Measurements from ENCODE around the gene OR51E2. TPM values are rescaled to one million over a fixed set of nuclear protein-coding genes. Genes with fewer than 3 reads are reported as not detected.
"Not testable (repeated sequence)": the region's sequence is repeated elsewhere in the genome, so short reads cannot be mapped to it uniquely, and the experiment has no call there.

OR51E2 gene, protein sequence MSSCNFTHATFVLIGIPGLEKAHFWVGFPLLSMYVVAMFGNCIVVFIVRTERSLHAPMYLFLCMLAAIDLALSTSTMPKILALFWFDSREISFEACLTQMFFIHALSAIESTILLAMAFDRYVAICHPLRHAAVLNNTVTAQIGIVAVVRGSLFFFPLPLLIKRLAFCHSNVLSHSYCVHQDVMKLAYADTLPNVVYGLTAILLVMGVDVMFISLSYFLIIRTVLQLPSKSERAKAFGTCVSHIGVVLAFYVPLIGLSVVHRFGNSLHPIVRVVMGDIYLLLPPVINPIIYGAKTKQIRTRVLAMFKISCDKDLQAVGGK
- 0.45 TPM for total RNA-seq

DNA sequence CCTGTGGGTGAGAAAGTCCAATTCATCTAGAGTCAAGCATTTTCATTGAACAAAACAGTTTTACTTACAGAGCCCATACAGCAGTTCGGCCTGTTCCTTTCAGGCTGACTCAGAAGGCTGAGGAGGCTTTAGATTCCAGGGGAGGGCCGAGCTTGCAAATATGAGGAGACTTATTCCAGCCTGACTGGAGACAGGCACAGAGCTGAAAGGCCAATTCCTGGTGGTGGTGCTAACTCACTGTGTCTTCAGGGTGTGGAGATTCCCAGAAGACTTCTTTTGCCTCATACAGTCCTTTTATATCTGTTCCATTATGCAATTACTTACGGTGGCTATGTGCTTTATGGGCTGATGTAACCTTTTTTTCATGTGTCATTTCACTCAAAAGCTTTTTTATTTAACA lies at the start of gene OR51E2:
TSS of gene OR51E2 (minus strand) at position 269 of the 400 bp plus-strand sequence. CDS start 15,142 bp downstream, outside the sequence.
- ATAC-seq (no peak), DNase-seq (ENCODE audit: low spot score) (no peak)
- intact Hi-C loops (cut with DNase I): no loop called here

DNA sequence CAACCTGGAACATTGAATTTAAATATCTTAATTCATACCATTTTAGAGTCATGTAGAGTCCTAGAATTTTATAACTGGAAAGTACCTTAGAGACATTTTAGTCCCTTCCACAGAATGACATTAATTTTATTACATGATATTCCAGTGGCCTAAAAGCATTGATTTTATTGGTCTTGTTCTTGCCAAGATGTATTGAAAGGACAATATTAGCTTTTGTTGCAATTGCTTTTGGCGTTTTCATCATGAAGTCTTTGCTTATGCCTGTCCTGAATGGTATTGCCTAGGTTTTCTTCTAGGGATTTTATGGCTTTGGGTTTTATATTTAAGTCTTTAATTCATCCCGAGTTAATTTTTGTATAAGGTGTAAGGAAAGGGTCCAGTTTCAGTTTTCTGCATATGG lies 43.1 kb upstream of the OR51E2 start:
- ATAC-seq (no peak), DNase-seq (ENCODE audit: low spot score) (no peak)
- intact Hi-C loops (cut with DNase I): no loop called here

- DNase-seq (ENCODE audit: low spot score): no peak
- ATAC-seq: no peak
- intact Hi-C loops (cut with DNase I): no loop called here
Observed at GRCh38 chr11:4727171-4727570, 29.5 kb upstream of the OR51E2 start.

GRCh38 chr11:4722616-4723534 lies 25.2 kb upstream of the OR51E2 start:
- ATAC-seq; intact Hi-C loops (cut with DNase I); DNase-seq (ENCODE audit: low spot score): not testable (repeated sequence)

DNA sequence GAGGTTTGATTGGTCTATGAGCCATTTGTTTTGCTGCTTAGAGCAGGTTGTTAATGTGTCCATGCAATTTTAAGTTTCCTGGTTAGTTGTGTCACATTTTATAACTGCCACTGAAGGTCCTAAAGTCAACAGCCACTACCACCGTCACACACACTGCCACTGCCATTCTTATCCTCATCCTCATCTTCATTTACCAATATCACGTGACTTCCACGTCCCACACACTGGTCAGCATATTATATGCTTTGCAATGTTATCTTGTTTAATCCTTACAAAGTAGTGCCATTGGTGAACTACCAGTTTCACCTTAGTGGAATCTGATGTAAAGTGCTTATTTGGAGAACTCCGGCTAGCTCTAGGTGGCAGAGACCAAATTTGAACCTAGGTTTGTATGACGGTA lies 16.6 kb upstream of the OR51E2 start:
- intact Hi-C loops (cut with DNase I): no loop called here
- DNase-seq (ENCODE audit: low spot score) (no peak), ATAC-seq (no peak)

GRCh38 chr11:4713241-4713640 lies 15.6 kb upstream of the OR51E2 start:
- intact Hi-C loops (cut with DNase I): no loop called here
- ATAC-seq: no peak
- no peak for DNase-seq (ENCODE audit: low spot score)

GRCh38 chr11:4704790-4705334 lies 7.2 kb upstream of the OR51E2 start:
- intact Hi-C loops (cut with DNase I): no loop called here
- ATAC-seq: no peak

GRCh38 chr11:4704054-4704789 lies 6.6 kb upstream of the OR51E2 start, which contains the start of gene MMP26:
MMP26 (plus strand) TSS chr11:4704784.
- DNase-seq (ENCODE audit: low spot score): no peak
- intact Hi-C loops (cut with DNase I): no loop called here
- ATAC-seq: no peak

More at GRCh38 chr11:4704790-4705334, 7.2 kb upstream of the OR51E2 start:
- DNase-seq (ENCODE audit: low spot score): no peak

DNA sequence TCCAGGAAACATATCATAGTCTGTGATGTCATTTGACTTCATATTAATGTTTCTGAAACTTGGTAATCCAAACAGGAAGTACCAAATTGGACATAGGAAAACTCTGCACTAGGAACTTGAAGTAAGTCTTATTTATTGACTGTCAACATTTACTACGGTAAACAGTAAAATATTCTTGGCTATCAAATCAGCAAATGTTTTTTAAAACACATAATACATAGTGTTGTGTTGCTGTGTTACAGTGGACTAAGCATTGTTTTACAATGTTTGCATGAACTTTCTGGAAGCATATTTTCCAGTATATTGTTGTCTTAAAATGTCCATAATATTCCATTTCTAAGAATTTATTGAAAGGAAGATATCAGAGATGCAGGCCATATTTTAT lies 2.8 kb upstream of the OR51E2 start:
- ATAC-seq (no peak), DNase-seq (ENCODE audit: low spot score) (no peak)
- intact Hi-C loops (cut with DNase I): no loop called here

- intact Hi-C loops (cut with DNase I): no loop called here
- DNase-seq (ENCODE audit: low spot score) (no peak), ATAC-seq (no peak)
Observed at GRCh38 chr11:4699697-4700435, 2.2 kb upstream of the OR51E2 start.

- DNase-seq (ENCODE audit: low spot score): no peak
- intact Hi-C loops (cut with DNase I): no loop called here
- ATAC-seq: no peak
Observed at GRCh38 chr11:4695442-4695841, 2.2 kb downstream of the OR51E2 start.

DNA sequence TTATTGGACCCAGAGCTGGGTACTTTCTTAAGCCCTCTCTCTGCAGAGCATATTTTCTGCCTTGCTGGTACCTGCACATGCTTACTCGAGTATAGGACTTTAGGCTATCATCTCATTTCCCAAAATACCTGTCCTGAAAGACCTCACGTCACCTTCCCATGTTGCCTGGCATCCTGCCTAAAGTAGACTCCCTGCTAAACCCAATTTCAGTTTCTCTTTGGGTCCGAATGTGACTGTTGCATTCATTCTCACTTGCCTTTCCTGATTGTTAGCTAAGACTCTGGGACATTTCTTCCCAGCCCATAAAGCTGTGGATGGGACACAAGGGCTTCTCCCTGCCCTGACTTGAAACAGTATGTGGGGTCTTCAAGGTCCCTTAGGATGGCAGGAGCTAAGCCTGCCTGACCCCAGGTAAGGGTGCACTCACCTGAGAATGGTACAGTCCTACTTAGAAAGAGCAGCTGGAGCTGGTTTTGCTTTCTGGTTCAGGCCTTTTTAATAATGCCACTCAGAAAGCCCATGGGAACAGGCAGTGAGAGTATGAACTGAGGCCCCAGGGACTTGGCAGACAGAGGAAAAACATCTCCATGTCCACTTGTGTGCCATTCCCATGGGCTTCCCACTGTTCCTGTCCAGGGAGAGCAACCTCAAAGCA lies 12.9 kb downstream of the OR51E2 start:
- intact Hi-C loops (cut with DNase I): no loop called here
- ATAC-seq: no peak
- DNase-seq (ENCODE audit: low spot score): no peak

DNA sequence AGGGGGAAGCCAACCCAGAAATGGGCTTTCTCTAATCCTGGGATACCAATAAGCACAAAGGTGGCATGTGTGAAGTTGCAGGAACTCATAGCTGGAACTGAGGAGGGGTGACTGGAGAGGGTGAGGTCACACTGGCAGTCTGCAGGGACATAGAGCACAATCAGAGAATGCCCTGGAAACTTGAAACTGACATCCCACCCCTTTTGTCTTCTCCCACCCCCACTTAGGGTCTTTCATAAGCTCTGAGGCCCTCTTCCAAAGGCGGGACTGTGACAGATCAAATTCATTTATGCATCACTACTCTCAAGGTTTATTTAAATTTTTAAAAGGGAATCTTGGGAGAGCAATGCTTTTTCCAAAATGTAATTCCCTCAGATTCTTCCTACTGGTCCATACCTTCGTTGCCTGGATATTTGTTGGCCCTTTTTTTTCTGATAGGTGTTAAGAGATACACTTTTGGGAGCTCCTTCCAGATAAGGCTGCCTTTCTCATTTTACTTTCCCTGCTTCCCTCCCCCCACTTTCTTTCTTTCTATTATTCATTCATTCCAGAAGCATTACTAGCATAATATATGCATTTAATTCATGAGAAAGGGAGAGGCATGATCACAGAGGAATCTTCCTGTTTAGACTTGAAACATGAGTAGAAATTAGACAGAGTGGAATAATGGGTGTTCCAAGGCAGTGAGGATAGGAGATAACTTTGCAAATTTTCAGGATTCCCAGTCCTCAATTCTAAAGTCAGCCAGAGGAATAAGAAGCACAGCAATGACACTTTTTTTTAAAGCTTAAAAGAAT lies 14.8 kb downstream of the OR51E2 start:
- ATAC-seq (no peak), DNase-seq (ENCODE audit: low spot score) (no peak)
- intact Hi-C loops (cut with DNase I): no loop called here

DNA sequence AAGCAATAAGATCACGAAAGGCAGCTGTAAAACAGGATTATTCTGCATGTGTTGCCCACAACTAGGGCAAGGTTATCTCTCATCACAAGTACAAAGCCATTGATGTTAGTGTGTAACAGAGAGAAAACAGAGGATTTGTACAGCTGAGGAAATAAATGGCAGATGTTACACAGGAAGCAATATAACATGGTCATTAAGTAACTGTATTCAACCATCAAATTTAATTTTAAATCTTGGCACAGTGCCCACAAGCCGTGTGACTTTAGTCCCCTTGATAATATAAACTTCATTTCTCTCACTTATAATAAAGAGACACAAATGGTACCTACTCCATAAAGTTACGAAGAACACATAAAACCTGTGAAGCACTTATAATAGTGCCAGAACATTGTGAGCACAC lies 17.3 kb downstream of the OR51E2 start:
- ATAC-seq (no peak), DNase-seq (ENCODE audit: low spot score) (no peak)
- intact Hi-C loops (cut with DNase I): no loop called here

DNA sequence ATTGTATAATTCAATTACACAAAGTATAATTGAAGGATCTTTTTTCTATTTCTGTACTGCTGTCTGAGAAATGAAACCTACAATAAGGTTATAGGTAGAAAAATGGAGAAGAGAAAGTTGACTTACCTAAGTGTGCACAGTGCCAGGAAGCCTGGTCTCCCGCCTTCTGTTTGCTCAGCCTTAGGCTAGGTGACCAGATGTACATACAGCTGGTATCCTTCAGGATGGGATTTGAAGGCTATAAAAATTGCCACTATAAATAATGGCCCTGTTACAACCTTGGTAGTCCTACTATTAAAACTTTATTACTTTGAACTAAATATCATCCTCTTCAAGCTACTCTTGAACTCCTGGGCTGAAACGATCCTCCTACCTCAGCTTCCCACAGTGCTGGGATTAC lies 19.7 kb downstream of the OR51E2 start:
- DNase-seq (ENCODE audit: low spot score): no peak
- no peak for ATAC-seq
- intact Hi-C loops (cut with DNase I): no loop called here

- no peak for ATAC-seq
- intact Hi-C loops (cut with DNase I): no loop called here
Observed at GRCh38 chr11:4673781-4674180, 23.9 kb downstream of the OR51E2 start.

GRCh38 chr11:4672470-4672869 lies 25.2 kb downstream of the OR51E2 start:
- intact Hi-C loops (cut with DNase I): no loop called here
- DNase-seq (ENCODE audit: low spot score): no peak
- ATAC-seq: no peak

More at GRCh38 chr11:4673781-4674180, 23.9 kb downstream of the OR51E2 start:
- no peak for DNase-seq (ENCODE audit: low spot score)

Measured in sciatic nerve (tissue), 2 donors.